ENCODE data around the gene ADARB1.

ADARB1 gene

DNA sequence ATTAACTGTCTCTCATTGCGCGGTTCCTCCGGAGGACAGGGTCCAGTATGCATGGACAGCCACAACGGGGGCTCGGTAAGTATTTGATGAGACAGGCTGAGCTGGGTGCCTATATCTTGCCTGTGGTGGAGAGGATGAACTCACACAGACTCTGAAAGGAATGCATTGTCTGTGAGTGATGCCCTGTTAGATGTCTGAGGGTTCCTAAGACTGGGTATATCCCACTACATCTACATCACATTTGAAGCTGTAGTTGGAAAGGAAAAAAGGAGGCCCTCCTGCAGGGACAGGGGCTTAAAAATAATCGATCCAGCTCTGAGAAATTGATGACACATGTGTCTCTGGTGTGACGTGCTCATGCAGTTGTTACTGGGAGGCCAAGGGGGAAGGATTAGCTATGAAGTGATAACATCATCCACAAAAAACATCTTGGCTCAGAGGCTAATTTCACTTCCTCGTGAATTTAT lies 1.9 kb downstream of the ADARB1 start:
- peak; percentile 62 for DNase-seq

DNA sequence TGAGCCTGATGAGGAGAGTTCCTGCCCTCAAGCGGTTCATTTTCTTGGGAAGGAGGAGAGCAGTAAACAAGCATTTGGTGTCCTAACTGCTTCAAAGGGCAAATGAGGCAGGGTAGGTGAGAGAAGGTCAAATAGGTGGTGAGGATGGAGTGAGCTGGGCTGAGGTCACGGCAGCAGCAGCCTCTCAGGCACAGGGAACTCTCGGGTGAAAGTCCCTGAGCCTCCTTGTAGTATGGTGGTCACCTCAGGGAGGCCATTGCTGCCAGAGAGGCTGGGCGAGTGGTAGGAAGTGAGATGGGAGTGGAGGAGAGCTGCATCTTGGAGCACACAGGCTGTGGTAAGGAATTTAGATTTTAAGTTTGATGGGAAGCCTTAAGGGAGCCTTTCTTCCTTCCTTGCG lies 4.0 kb downstream of the ADARB1 start:
- no peak for DNase-seq

DNA sequence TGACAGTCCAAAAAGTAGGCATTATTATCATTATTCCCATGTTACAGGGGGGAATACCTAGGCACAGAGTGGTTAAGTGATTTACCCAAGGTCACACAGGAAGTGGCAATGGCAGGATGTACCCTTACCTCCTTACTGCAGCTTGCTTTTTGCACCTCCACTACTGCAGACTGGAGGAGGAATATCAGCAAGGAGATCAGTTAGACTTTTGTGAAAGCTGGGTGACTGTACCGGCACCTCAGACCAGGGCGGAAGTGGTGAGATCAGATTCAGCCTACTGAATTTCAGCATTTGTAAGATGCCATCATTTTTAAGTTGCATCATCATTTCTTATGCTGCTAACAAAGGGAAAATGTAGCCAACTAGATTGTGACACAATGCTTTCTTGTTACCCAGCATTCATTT lies 4.5 kb downstream of the ADARB1 start:
- DNase-seq: peak; percentile 91

DNA sequence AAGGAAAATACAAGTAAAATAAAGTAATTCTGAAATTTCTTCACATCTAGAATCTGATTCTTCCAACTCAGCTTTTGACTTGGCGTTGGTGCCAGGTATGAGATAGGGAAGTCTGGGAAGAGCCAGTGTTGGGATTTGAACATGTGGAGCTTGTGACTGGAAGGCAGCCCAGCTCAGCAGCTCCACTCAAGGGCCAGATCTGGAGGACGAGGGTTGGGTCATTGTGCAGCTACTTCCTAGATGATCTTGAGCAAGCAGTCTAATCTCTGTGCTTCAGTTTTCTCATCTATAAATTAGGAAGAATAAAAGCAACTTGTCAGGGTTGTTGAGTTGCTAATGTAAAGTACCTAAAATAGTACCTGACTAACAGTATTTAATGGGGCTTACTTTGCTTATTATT lies 5.0 kb downstream of the ADARB1 start:
- DNase-seq: peak; percentile 20

DNA sequence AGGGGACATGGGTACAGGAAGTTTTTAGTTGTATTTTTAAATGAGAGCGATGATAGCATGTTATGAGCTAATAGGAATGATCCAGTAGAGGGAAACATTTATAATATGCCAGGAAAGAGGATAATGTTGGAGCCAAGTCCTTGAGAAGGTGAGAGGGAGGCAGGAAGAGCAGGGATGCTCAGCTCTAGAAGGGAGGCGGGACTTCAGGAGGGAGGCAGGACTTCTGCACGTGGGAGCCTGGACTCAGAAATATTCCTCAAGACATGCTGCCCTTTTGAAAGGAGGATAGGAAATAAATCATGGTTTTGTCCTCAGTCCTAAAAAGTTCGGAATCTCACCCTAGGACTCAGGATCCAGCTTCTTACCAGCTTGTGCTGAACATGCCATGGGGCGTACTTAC lies 5.9 kb downstream of the ADARB1 start:
- DNase-seq: no peak

- peak; percentile 79 for DNase-seq
Observed at GRCh38 chr21:45080639-45081414, 6.4 kb downstream of the ADARB1 start.

DNA sequence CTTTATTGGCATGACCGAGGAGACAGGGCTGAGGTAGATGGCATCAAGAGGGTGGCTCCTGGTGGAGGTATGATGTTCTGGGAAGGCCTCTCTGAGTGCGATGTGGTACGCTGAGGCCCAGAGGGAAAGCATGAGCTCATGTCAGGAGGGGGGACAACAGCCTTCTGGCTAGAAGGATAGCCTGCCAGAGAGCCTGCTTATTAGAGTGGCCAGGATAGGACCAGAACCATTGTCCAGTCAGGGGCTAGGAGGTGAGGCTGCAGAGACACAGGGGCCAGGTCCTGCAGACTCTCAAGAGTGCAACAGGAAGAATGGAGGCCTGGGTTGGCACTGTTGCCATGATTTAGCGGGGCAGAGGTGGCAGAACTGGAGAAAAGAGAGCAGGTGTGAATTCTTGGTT lies 7.3 kb downstream of the ADARB1 start:
- no peak for DNase-seq

- no peak for DNase-seq
Observed at GRCh38 chr21:45082736-45083135, 8.4 kb downstream of the ADARB1 start.

GRCh38 chr21:45084121-45084520 lies 9.7 kb downstream of the ADARB1 start:
- DNase-seq: no peak

DNA sequence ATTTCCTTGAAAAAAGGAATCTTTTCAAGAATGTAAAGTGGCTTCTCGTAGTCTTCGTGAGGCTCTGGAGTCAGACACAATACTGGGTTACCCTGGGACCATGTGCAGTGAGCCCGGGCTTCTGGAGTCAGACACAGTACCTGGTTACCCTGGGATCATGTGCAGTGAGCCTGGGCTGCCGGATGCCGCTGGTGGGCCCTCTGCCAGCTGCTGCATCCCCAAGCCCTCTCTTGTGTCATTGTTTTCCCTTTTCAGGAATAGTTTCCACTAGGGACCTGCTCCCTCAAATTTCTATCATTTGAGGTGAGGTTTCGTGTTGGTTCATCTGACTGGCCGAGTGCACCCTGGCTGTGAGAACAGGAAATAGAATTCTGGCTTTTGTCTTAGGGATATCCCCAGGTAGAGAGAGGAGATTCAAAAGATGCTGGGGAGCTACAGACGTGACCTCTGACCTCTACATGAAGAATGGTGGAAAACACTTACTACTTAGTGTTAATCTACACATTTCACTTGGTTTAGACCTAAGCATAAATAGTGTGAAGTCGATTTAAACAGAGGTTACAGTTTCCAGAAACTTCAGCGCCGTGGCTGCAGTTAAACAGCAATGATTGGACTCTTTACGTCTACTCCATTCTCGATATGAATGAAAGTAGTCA lies 10.6 kb downstream of the ADARB1 start:
- DNase-seq: no peak

- DNase-seq: no peak
Observed at GRCh38 chr21:45085700-45086099, 11.3 kb downstream of the ADARB1 start.

DNA sequence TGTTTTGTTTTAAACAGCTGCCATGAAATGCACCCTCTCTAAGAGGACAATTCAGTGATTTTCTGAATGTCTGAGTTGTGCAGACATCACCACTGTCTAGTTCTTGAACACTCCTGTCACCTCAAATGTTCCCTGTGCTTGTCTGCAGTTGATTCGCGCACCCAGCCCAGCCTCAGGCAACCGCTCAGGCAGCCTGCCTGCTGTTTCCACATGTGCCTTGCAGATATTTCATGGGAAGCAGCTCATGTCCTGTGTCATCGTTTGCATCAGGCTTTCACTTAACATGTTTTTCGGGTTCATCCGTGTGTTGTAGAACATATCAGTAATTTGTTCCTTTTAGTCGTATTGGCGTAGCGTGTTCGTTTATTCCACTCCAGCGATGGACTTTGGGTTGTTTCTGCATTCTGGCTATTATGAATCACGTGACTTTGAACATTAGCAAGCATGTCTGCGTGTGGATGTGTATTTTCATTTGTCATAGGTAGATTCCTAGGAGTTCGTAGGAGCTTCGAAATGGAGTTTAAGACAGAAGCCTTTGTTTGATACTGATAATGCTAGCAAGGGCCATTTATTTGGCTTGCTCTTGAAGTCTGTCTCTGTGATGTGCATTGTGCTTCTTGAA lies 12.1 kb downstream of the ADARB1 start:
- DNase-seq: no peak

DNA sequence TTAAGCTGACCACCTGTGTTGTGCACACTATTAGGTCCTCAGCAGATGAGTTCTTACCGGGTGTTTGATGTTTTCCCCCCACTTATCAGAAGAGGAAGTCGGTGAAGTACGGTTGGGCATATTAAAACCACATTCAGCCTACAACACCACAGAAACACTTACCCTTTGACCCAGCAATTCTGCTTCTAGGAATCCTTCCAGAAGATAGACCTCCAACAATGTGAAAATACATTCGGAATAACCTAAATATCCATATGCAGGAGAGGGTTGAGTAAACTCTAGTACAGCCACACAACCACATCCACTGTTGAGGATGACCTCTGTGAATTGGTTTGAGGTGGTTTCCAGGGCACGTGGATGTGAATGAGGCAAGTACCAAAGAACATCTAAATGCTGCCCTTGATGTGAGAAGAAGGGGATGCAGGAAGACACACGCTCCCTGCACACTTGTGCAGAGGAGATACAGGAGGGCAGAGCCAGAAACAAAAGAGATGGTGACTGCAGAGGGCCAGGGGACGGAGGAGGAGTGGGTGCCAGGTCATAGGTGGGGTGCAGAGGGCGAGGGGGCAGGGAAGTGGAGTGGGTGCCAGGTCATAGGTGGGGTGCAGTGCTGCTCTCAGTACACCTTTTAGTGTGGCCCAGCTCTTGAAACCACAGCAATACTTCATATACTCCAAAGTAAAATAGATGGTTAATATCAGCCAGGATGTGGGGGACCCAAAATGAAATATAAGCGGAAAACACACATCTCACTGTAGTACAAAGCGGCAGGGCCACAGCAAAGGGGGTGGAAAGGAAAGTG lies 12.8 kb downstream of the ADARB1 start:
- no peak for DNase-seq

DNA sequence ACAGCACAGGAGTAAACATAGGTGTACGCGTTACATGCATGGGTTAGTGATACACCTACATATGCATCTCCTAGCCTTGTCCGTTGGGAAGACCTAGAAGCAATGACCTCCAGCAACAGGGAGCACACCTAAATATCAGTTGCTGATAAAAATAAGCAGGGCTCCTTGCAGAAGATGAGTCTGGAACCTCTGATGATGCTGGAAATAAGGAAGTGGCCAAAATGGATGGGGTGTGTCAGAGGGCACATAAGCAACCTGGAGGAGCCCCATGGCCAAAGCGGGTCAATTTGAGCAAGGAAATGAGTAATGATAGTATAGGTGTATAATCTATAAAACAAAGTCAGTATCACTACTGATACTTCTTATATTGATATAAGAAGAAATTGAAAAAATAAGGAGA lies 13.7 kb downstream of the ADARB1 start:
- no peak for DNase-seq

DNA sequence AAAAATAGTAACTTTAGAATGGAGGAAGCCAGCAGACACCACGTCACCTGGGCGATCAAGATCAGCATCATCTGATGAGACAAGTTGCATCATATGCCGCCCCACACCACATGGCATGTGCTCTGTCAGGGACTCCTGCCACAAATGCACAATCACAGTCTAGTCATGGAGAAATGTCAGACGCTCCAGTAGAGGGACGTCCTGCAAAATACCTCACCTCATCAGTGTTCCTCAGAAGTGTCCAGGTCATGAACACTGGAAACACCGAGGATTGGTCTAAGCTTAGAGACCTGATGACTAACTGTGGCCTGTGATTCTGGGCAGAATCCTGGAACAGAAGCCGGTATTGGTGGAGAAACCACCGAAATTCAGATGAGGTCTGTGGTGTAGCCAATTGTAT lies 14.3 kb downstream of the ADARB1 start:
- DNase-seq: no peak

DNA sequence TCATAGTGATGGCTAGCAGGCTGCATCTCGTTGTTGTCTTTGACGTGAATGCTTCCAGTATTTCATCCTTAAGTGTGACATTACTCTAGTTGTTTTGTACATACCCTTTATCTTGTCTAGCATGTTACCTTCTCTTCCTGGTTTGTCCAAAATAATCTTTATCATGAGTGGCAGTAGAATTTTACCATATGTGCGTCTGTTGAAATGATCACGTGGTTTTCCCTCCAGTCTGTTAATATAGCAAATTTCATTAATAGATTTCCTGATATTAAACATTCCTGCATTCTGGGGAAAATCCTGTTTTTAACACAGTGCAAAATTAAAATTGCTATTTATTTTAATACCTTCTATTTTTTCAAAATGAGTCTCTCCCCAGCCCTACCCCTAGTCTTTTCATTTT lies 15.6 kb downstream of the ADARB1 start:
- DNase-seq: no peak

GRCh38 chr21:45090966-45091365 lies 16.6 kb downstream of the ADARB1 start:
- no peak for DNase-seq

- DNase-seq: peak; percentile 34
Observed at GRCh38 chr21:45091550-45092322, 17.4 kb downstream of the ADARB1 start.

GRCh38 chr21:45093035-45093532 lies 18.7 kb downstream of the ADARB1 start:
- no peak for DNase-seq

DNA sequence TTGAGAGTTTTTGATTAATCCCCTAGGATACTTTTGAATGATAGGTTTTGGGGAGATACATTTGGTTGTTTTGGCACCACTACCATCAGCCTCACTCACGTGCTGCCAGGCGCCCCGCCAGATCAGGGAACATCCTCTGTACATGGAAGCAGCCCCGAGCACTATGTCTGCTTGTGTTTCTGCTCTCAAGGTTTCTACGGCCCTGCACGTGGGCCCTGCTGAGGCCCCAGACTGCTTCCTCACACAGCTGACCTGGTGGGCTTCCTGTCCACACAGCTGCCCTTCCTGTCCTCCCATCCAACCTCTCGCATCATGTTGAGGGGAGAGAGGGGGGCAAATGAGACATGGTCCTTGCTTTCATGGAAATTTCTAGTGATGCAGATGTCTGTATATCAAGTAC lies 20.0 kb downstream of the ADARB1 start:
- no peak for DNase-seq

DNA sequence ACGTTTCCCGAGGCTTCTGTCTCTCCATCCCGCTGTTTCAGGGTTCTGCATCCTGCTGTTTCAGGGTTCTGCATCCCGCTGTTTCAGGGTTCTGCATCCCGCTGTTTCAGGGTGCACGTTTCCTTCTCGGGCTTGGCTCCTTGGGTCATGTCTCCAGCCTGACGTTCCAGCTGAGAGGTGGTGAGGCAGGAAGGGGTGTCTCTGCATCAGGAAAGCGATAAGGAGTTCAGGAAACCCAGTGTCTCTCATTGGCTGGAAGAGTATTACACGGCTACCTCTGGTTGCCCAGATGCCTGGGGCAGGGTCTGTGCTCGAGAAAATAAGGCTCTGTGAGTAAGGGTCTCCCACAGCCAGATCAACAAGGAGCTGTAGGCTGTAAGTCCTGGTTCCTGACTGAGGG lies 21.1 kb downstream of the ADARB1 start:
- no peak for DNase-seq

DNA sequence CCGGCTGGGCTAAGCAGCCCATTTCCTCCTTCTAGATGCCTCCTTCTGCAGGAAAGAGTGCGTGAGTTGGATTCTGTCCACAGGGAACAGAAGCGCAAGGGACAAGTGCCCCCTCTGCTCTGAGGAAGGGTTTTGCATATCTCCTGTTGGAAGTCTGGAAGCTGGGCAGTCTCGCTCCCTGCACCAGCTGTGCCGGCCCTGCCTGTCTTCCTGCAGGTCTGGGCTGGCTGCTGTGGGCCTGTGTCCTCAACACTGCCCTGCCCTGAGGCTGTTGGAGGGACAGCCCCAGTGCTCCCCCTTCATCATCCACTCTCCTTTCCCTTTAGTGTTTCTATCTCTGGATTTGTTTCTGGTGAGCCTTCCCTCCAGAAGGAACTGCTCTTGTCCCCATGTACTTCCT lies 21.8 kb downstream of the ADARB1 start:
- no peak for DNase-seq
